IPS-NIHi11 (cell line): ENCODE data around the gene ETNK1.

Experiments
- DNase-seq: peaks from one replicate; pipeline ENCODE4 v3.0.0; 2012; ENCODE audit warnings: mixed read lengths, low spot score

ETNK1 gene

GRCh38 chr12:22634883-22635282, 9.9 kb downstream of the ETNK1 start:
- DNase-seq = no peak

- DNase-seq = no peak
Measured at GRCh38 chr12:22635812-22636211, 10.8 kb downstream of the ETNK1 start.

DNA sequence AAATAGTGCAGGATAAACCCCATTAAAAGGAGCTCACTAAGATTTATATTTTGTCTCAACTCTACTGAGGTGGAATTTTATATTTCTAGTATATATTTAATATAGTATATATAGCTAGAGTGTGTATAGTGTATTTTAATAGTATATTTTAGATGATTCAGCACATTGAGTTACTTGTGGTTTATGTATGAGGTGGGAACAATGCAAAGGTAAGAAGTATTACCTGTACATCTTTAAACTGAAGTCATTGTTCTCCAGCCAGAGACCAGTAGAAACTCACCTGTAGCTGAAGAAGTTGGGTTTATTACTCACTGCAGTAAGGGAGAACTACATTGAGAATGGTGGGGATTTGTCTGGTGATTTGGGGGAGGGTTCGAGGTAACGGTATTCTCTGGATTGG, 15.9 kb downstream of the ETNK1 start:
- DNase-seq = no peak

GRCh38 chr12:22641353-22642053, 16.5 kb downstream of the ETNK1 start:
- no peak for DNase-seq

DNA sequence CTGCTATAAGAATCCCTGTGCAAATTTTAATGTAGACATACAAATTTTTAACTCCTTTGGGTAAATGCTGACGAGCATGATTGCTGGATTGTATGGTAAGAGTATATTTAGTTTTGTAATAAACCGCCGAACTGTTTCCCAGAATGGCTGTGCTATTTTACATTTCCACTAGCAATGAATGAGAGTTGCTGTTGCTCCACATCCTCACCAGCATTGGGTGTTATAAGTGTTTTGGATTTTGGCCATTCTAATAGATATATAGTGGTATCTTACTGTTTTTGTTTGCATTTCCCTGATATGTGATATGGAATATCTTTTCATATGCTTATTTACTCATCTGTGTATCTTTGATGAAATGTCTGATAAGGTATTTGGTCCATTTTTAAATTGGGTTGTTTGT, 23.7 kb downstream of the ETNK1 start:
- no peak for DNase-seq

DNA sequence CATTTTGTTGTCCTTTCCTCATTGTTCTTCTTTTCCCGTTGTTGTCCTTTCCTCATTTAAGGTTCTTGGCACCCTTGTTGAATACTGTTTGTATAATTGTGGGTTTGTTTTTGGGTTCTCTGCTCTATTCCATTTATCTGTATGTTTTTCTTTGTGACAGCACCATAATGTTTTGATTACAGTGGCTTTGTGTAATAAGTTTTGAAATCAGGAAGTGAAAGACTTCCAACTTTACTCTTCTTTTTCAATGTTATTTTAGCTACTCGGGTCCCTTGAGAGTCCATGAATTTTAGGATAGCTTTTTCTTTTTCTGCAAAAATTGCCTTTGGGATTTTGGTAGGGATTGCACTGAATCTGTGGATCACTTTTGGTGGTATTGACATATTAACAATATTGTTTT, 28.1 kb downstream of the ETNK1 start:
- DNase-seq = no peak

DNA sequence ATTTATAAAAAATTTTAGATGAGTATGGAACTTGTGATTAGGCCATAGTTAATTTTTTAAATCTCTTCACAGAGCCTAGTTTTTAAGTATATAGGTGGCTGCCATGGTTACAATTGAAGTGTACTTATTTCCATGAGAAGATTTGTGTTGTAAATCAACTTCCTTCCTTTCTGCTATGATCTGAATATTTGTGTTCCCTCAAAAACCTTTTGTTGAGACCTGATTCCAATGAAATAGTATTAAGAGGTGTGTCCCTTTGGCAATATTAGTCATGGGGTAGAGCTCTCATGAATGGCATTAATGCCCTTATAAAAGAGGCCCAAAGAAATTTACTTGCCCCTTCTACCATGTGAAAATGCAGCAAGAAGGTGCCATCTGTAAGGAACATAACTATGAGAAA, 28.8 kb downstream of the ETNK1 start:
- no peak for DNase-seq

DNA sequence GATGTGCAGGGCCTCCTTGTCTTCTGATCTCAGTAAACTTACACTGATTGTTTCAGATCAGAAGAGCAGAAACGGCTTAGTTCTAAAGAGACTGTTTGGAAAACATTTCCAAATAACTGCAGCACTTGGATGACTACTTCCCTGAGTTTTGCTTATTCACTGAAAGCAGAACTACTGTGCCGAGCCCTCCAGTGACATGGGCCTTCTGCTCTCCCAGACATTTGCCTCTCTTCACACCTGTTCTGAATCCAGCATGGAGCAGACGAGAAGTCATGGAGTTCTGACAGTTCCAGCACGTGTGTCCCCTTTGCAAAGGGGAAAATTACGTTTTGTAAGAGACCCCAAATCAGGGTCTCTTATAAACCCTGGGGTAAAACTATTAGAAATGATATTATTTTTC, 31.4 kb downstream of the ETNK1 start:
- DNase-seq = no peak

DNA sequence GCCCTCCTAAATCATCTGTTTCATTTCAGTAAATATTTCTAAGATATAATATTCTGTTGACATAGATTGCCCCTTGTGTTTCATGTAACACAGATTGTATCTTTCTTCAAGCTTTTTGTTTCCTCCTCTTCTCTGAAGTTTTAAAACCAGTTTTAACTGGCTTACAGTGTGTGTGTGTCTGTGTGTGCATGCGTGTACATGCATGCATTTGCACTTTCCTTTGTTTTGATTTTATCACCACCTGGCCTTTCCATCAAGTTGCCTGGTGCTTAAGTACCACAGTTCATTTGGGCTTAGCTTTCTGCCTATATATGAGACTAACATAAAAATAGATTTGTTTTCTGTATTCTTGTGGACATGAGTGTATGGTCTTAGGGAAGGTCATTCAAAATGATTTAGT, 31.9 kb downstream of the ETNK1 start:
- DNase-seq = no peak

GRCh38 chr12:22657538-22657937, 32.6 kb downstream of the ETNK1 start:
- DNase-seq = no peak

DNA sequence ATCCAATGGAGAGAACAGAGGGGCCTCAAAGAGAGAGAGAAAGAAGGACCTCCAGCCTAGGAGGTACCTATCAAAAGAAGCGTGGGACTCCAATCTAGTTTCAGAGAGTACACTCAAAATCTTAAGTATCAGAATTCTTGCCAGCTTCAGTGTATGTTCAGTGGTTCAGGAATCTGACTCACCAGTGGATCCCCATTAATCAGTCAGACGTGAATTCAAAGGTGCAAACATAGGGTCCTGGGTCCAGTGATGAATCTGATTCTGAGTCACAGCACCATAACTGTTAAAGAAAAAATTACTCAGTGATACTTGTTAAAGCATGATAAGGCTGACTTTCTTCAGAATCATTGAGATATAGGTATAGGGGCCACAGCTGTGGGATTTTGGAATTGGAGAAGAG, 33.2 kb downstream of the ETNK1 start:
- no peak for DNase-seq

GRCh38 chr12:22662356-22662755, 37.4 kb downstream of the ETNK1 start:
- no peak for DNase-seq

DNA sequence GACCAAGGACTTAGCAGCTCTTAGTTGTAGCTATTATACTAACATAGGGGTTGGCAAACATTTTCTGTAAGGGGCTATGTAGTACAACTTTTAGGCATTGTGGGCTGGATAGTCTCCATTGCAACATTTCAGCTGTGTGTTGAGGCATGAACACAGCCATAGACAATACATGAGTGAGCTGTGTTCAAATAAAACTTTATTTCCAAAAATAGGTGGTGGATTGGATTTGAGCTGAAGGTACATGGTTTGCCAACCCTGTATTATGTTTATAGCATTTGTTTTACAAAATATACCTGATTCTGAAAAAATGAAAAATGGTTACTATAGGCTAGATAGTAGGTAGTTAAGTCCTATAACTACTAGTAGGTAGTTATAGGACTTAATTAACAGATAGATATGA, 40.5 kb downstream of the ETNK1 start:
- no peak for DNase-seq

DNA sequence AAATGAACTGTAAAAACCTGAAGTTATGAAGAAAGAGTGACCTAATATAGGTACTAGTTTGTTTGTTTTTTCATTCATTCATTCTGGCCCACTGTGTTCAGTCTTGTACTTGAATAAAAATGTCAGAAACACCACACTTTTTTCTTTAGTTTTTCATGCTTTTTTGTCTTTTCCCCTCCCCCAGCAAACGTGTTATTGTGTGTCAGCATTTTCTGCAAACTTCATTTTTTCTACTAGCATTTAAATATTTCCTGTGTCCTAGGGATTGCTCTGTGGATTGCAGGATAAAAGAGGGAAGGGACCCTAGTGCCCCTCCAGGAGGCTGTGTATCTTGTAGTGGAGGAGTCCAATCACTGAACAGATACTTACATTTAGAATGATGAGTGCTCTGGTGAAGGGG, 42.2 kb downstream of the ETNK1 start:
- no peak for DNase-seq

- no peak for DNase-seq
Measured at GRCh38 chr12:22668441-22668840, 43.5 kb downstream of the ETNK1 start.

DNA sequence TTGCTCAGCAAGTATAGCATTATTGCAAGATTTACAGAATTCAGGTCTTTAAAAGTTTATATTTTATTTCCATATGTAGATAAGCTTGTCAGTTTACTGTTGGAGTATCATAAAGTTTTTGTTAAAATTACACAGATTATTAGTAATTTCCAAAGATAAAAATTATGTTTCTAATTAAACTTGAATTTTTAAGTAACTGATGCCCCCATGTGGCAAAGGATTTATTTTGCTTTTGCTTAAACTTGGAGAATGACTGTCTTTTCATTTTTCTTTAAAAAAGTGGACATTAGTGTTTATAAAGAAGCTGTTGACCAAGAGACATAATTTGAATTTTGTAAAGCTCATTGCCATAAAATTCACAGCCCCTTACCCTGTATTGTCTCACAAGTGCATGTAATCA, 45.8 kb downstream of the ETNK1 start:
- no peak for DNase-seq

- no peak for DNase-seq
Measured at GRCh38 chr12:22672951-22673350, 48.0 kb downstream of the ETNK1 start.

DNA sequence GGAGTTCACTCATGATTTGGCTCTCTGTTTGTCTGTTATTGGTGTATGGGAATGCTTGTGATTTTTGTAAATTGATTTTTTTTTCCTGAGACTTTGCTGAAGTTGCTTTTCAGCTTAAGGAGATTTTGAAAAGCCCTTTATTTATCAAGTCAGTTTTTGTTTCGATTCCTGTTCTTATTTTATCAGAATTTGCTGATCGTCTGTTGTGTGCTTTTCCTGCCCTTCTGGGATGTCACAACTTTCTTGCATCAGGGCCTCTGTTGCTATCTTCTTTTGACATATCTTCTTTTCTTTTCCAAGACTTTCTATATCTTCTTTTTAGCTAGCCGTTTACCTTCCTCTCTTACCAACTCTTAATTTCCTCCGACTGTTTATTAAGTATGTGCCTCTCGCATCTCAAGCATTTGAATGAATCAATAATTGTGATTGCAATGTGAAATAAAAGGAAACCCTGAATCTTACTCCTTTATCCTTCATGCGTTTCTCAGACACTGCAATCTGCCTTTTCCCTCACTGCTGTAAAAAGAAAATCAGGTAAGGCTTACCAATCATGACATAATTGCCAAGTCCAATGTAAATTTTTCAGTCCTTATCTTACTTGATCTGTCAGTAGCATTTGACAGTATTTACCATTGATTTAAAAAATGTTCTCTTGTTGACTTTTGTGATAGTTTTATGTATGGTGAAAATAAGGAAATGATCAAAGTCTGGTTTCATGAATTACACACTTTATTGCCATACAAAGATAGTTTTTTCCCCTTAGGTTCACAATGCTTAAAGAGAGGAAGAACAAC, 53.0 kb downstream of the ETNK1 start:
- no peak for DNase-seq

GRCh38 chr12:22682663-22683062, 57.7 kb downstream of the ETNK1 start:
- DNase-seq = no peak

DNA sequence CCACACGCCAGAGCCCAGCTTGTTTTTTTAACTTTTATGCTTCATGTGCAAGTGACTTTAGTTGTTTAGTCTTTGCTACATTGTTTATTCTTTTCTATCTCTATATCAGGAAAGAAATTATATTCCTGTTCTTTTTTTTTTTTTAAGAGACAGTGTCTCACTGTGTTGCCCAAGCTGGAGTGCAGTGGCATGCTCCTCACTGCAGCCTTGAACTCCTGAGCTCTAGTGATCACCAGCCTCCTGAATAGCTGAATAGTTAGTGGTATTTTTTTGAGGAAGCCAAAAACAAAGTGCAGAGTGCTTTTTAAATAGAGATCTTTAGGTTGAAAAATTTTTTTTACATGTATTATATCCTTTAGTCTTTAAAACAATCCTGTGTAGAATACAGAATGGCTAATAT, 58.2 kb downstream of the ETNK1 start:
- DNase-seq = no peak

- DNase-seq = no peak
Measured at GRCh38 chr12:22684140-22685118, 59.5 kb downstream of the ETNK1 start.

DNA sequence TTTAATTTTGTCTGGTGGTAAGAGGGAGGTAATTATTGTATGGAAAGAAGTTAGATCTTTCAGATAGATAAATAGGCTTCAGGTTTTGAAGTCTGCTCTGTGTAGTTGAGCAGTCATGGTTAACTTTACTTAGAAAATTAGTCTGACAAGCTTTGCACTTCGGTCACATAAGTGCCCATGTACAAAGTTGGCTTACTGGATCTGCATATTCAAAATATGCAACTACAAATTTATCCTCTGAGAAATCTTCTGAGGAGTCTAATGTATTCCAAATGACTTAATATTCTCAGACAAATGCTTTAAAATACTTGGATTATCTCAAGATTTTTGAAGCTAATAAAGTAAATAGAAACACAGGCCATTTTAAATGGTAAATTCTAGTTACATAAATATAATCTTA, 61.2 kb downstream of the ETNK1 start:
- DNase-seq = no peak
